PFSK-1 (cell line): ENCODE measurements around the gene LYPLAL1.

Source experiments
- POLR2AphosphoS5 ChIP-seq: IDR thresholded peaks from 2 replicates; pipeline ENCODE4 v1.6.1; 2012; ENCODE audit warnings: low read depth, mild to moderate bottlenecking, control low read depth, low read length, moderate library complexity
- SIN3A ChIP-seq: IDR thresholded peaks from 2 replicates; pipeline ENCODE4 v1.6.1; 2012; ENCODE audit warnings: mild to moderate bottlenecking, low read length, moderate library complexity, borderline replicate concordance; ENCODE audit not compliant: insufficient read depth

- TF ChIP-seq POLR2AphosphoS5 (no peak), SIN3A (no peak)
Observed at GRCh38 chr1:219172821-219173220, 857 bp upstream of the LYPLAL1 start.
